ENCODE measurements around the gene RAD51B.

Gene RAD51B

DNA sequence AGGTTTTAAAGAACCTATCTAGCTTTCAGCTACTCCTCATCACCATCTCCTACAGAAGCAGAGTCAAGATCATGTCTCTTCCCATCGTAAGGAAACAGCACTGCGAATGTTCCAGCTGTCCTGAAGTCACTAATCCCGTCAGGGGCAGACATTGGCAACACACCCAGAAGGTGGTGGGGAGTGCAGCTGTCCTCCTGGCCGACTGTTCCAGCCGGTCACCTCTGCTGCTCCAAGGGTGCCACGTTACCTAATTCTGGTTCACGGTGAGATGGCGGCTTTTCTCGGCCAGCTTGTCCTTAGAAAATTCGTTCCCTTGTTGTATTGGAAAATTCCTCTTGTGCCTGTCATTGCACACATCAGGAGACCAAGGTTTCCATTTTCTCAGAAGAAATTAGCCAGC lies 777.1 kb downstream of the RAD51B start:
- no peak for FAIRE-seq
- no peak for TF ChIP-seq TAF1 (IDR thresholded peaks at IDR 0.05; ENCODE audit: low read depth, low read length)
- TF ChIP-seq POLR2A (IDR thresholded peaks at IDR 0.05; ENCODE audit: low read depth, low read length) = no peak
- no peak for TF ChIP-seq POU2F2 (IDR thresholded peaks at IDR 0.05; ENCODE audit: low read depth, low read length)
- no peak for TF ChIP-seq POLR2AphosphoS5 (IDR thresholded peaks at IDR 0.05; ENCODE audit: low read depth, low read length)
- TF ChIP-seq SPI1 (IDR thresholded peaks at IDR 0.05; ENCODE audit: low read depth, low read length) = no peak
- no peak for TF ChIP-seq PAX5 (IDR thresholded peaks at IDR 0.05; ENCODE audit: insufficient read depth, low read length, severe bottlenecking)
- DNase-seq (ENCODE audit: insufficient read length, low spot score) = no peak

DNA sequence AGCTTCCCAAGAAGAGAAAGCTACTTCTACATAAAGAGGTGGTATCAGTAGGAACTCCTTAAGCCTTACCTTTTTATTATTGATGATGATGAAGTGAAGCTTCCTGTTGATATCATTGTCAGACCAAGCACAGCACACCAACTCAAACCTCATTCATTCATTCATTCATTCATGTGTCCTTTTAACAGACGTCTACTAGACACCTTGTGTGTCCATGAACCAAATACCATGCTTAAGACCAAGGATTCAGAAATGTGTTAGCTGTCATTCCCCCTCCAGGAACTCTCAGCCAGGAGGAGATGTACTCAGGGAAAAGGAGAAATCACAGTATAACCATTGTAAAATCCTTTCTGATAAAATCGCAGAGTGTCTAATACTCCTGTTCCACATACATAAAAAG lies 778.5 kb downstream of the RAD51B start:
- DNase-seq (ENCODE audit: insufficient read length, low spot score) = no peak
- no peak for FAIRE-seq
- TF ChIP-seq POLR2AphosphoS5 (IDR thresholded peaks at IDR 0.05; ENCODE audit: low read depth, low read length) (no peak), SPI1 (IDR thresholded peaks at IDR 0.05; ENCODE audit: low read depth, low read length) (no peak), POLR2A (IDR thresholded peaks at IDR 0.05; ENCODE audit: low read depth, low read length) (no peak)

- FAIRE-seq (no peak), DNase-seq (ENCODE audit: insufficient read length, low spot score) (no peak)
- TF ChIP-seq POLR2A (IDR thresholded peaks at IDR 0.05; ENCODE audit: low read depth, low read length) = no peak
- TF ChIP-seq TAF1 (IDR thresholded peaks at IDR 0.05; ENCODE audit: low read depth, low read length) = no peak
- TF ChIP-seq SPI1 (IDR thresholded peaks at IDR 0.05; ENCODE audit: low read depth, low read length) = no peak
- TF ChIP-seq PAX5 (IDR thresholded peaks at IDR 0.05; ENCODE audit: insufficient read depth, low read length, severe bottlenecking) = no peak
- TF ChIP-seq POLR2AphosphoS5 (IDR thresholded peaks at IDR 0.05; ENCODE audit: low read depth, low read length) = no peak
- TF ChIP-seq POU2F2 (IDR thresholded peaks at IDR 0.05; ENCODE audit: low read depth, low read length) = no peak
Measured at GRCh38 chr14:68598621-68599447, 779.3 kb downstream of the RAD51B start.

GRCh38 chr14:68599896-68600610 lies 780.5 kb downstream of the RAD51B start:
- DNase-seq (ENCODE audit: insufficient read length, low spot score) (no peak), FAIRE-seq (no peak)
- TF ChIP-seq POU2F2 (IDR thresholded peaks at IDR 0.05; ENCODE audit: low read depth, low read length) (no peak), SPI1 (IDR thresholded peaks at IDR 0.05; ENCODE audit: low read depth, low read length) (no peak), TAF1 (IDR thresholded peaks at IDR 0.05; ENCODE audit: low read depth, low read length) (no peak), POLR2AphosphoS5 (IDR thresholded peaks at IDR 0.05; ENCODE audit: low read depth, low read length) (no peak), PAX5 (IDR thresholded peaks at IDR 0.05; ENCODE audit: insufficient read depth, low read length, severe bottlenecking) (no peak), POLR2A (IDR thresholded peaks at IDR 0.05; ENCODE audit: low read depth, low read length) (no peak)

- TF ChIP-seq SPI1 (IDR thresholded peaks at IDR 0.05; ENCODE audit: low read depth, low read length) = no peak
- no peak for TF ChIP-seq PAX5 (IDR thresholded peaks at IDR 0.05; ENCODE audit: insufficient read depth, low read length, severe bottlenecking)
- DNase-seq (ENCODE audit: insufficient read length, low spot score) = no peak
- FAIRE-seq = no peak
Measured at GRCh38 chr14:68602507-68602906, 782.9 kb downstream of the RAD51B start.

- no peak for DNase-seq (ENCODE audit: insufficient read length, low spot score)
- TF ChIP-seq POLR2A (IDR thresholded peaks at IDR 0.05; ENCODE audit: low read depth, low read length) (no peak), TAF1 (IDR thresholded peaks at IDR 0.05; ENCODE audit: low read depth, low read length) (no peak), SPI1 (IDR thresholded peaks at IDR 0.05; ENCODE audit: low read depth, low read length) (no peak), PAX5 (IDR thresholded peaks at IDR 0.05; ENCODE audit: insufficient read depth, low read length, severe bottlenecking) (no peak)
- no peak for FAIRE-seq
Measured at GRCh38 chr14:68603533-68604360, 784.2 kb downstream of the RAD51B start.

DNA sequence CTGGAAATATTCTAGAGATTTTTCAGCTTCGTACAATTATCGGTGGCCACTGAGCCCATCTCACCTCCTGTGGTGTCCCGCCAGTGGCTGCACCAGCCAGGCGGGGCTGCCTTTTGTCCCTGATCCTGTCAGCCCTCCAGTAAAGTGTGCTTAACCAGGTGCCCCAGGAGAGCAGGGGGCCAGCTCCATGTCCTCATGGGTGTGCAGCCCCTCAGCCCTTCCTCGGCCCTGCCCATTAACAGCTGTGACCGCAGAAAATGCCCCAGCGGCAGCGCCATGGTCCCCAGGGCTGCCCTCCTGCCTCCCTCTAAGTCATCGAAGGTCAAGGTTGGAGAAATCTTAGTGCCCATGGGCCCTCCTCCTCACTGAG lies 784.8 kb downstream of the RAD51B start:
- no peak for DNase-seq (ENCODE audit: insufficient read length, low spot score)
- FAIRE-seq = no peak
- TF ChIP-seq TAF1 (IDR thresholded peaks at IDR 0.05; ENCODE audit: low read depth, low read length) (no peak), PAX5 (IDR thresholded peaks at IDR 0.05; ENCODE audit: insufficient read depth, low read length, severe bottlenecking) (no peak), SPI1 (IDR thresholded peaks at IDR 0.05; ENCODE audit: low read depth, low read length) (no peak), POLR2A (IDR thresholded peaks at IDR 0.05; ENCODE audit: low read depth, low read length) (no peak), POU2F2 (IDR thresholded peaks at IDR 0.05; ENCODE audit: low read depth, low read length) (no peak), POLR2AphosphoS5 (IDR thresholded peaks at IDR 0.05; ENCODE audit: low read depth, low read length) (no peak)

DNA sequence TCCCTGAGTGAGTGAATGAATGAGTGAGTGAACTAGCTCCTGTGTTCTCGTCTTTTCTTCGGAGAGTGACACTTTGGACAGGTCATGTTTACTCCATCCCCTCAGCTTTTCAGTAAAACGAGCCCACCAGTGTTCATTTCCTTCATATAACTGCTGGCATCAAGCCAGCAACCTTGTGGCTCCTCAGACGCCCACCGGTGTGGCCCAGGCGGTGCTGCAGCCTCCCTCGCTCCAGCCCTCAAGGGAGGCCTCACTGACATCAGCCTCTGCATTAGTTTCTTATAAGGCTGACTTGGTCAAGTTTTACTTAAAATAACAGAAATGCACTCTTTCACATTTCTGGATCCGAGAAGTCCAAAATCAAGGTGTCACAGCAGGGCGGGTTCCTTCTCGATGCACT lies 785.2 kb downstream of the RAD51B start:
- DNase-seq (ENCODE audit: insufficient read length, low spot score) (no peak), FAIRE-seq (no peak)
- TF ChIP-seq SPI1 (IDR thresholded peaks at IDR 0.05; ENCODE audit: low read depth, low read length) (no peak), POLR2AphosphoS5 (IDR thresholded peaks at IDR 0.05; ENCODE audit: low read depth, low read length) (no peak), POLR2A (IDR thresholded peaks at IDR 0.05; ENCODE audit: low read depth, low read length) (no peak), TAF1 (IDR thresholded peaks at IDR 0.05; ENCODE audit: low read depth, low read length) (no peak), PAX5 (IDR thresholded peaks at IDR 0.05; ENCODE audit: insufficient read depth, low read length, severe bottlenecking) (no peak), POU2F2 (IDR thresholded peaks at IDR 0.05; ENCODE audit: low read depth, low read length) (no peak)

DNA sequence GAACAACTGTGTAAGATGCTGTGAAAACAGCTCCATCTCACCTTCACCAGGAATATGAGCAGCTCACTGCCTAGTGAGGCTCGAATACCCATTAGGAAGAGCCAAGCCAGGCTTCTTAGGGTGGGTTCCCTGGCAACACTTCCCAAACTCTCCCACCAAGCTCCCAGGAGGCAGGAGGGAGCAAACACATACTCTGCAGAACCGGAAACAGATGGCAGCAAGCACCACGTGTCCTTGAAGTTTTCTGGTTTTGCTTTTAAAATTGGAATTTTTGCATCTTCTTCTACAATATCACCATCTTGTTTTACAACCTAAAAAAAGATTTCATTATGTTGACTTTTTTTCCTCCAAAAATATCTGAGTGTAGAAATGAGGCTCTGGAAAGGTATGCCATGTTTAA lies 786.6 kb downstream of the RAD51B start:
- FAIRE-seq = no peak
- TF ChIP-seq TAF1 (IDR thresholded peaks at IDR 0.05; ENCODE audit: low read depth, low read length) = no peak
- no peak for TF ChIP-seq SPI1 (IDR thresholded peaks at IDR 0.05; ENCODE audit: low read depth, low read length)
- TF ChIP-seq POU2F2 (IDR thresholded peaks at IDR 0.05; ENCODE audit: low read depth, low read length) = no peak
- TF ChIP-seq POLR2AphosphoS5 (IDR thresholded peaks at IDR 0.05; ENCODE audit: low read depth, low read length) = no peak
- TF ChIP-seq POLR2A (IDR thresholded peaks at IDR 0.05; ENCODE audit: low read depth, low read length) = no peak
- TF ChIP-seq PAX5 (IDR thresholded peaks at IDR 0.05; ENCODE audit: insufficient read depth, low read length, severe bottlenecking) = no peak
- no peak for DNase-seq (ENCODE audit: insufficient read length, low spot score)

Data from GM12891 (cell line).